OCI-LY7 (cell line): Measurements from ENCODE around the gene GNG7. TPM values are rescaled to one million over a fixed set of nuclear protein-coding genes. Genes with fewer than 3 reads are reported as not detected.

Source experiments
- BruUV-seq: library from RNA; stranded (reverse); fragments of 400-500 nt; replicated peaks from 2 replicates; lab custom pipeline; 2021; lab: Mats Ljungman, UMichigan
- CTCF ChIA-PET: fragments of 300-600 bp; sonication (Branson Sonifier 250); formaldehyde crosslinking; loops from one replicate; lab custom pipeline; 2022; ENCODE audit warnings: antibody characterized with exemption; ENCODE audit not compliant: unreplicated experiment; lab: Charles Lee
- POLR2A ChIA-PET: fragments of 300-600 bp; sonication (Branson Sonifier 250); formaldehyde crosslinking; loops from one replicate; lab custom pipeline; 2022; ENCODE audit warnings: antibody characterized with exemption; lab: Charles Lee
- DNase-seq: peaks from one replicate; pipeline ENCODE4 v3.0.0-alpha.2; 2015; ENCODE audit warnings: low spot score
- H2AFZ ChIP-seq: fragments of 200-600 bp; sonication (generic), shearing (Covaris generic); 2 replicates; pipeline ENCODE4 v1.6.1; 2014; ENCODE audit warnings: mild to moderate bottlenecking, antibody characterized with exemption, low read length, moderate library complexity
- H3K27ac ChIP-seq: fragments of 200-600 bp; sonication (generic); 2 replicates; pipeline ENCODE4 v1.5.1; 2014; ENCODE audit warnings: mixed run types, low read depth, mild to moderate bottlenecking, moderate library complexity, low read length, inconsistent platforms; ENCODE audit not compliant: poor library complexity, severe bottlenecking
- H3K36me3 ChIP-seq: fragments of 200-600 bp; sonication (generic); 2 replicates; pipeline ENCODE4 v1.6.1; 2014; ENCODE audit warnings: mild to moderate bottlenecking, antibody characterized with exemption, low read length, moderate library complexity, mixed read lengths; ENCODE audit not compliant: insufficient read depth
- H3K4me1 ChIP-seq: fragments of 200-600 bp; sonication (generic); 2 replicates; pipeline ENCODE4 v1.5.1; 2014; ENCODE audit warnings: mild to moderate bottlenecking, low read length; ENCODE audit not compliant: insufficient read depth, poor library complexity, severe bottlenecking
- H3K4me2 ChIP-seq: fragments of 200-600 bp; sonication (generic); 2 replicates; pipeline ENCODE4 v1.6.1; 2014; ENCODE audit warnings: mild to moderate bottlenecking, low read length
- H3K4me3 ChIP-seq: fragments of 200-600 bp; sonication (generic); 2 replicates; pipeline ENCODE4 v1.5.1; 2014; ENCODE audit warnings: mild to moderate bottlenecking, low read depth, low read length; ENCODE audit not compliant: poor library complexity, severe bottlenecking
- H3K79me2 ChIP-seq: fragments of 200-600 bp; sonication (generic); 2 replicates; pipeline ENCODE4 v1.6.1; 2016; ENCODE audit warnings: low read depth, mild to moderate bottlenecking, low read length, moderate library complexity, mixed read lengths; ENCODE audit not compliant: insufficient read depth
- H3K9me2 ChIP-seq: fragments of 200-600 bp; sonication (generic); 2 replicates; pipeline ENCODE4 v1.6.1; 2016; ENCODE audit warnings: mild to moderate bottlenecking, low read length, mixed read lengths; ENCODE audit not compliant: insufficient read depth
- H3K9me3 ChIP-seq: fragments of 200-600 bp; sonication (generic); 2 replicates; pipeline ENCODE4 v1.6.1; 2014; ENCODE audit warnings: mild to moderate bottlenecking, mixed run types, low read length, mixed read lengths
- H4K20me1 ChIP-seq: fragments of 200-600 bp; sonication (generic); 2 replicates; pipeline ENCODE4 v1.6.1; 2014; ENCODE audit warnings: mild to moderate bottlenecking, antibody characterized with exemption, low read length, moderate library complexity, mixed read lengths; ENCODE audit not compliant: insufficient read depth
- EZH2phosphoT487 ChIP-seq: fragments of 200-600 bp; sonication (generic); IDR thresholded peaks from 2 replicates; pipeline ENCODE4 v1.6.1; 2018; ENCODE audit warnings: low read depth, borderline replicate concordance, mild to moderate bottlenecking, mixed run types, antibody characterized with exemption, low read length, moderate library complexity, mixed read lengths
- intact Hi-C: fragments of 100-400 bp; cut with micrococcal nuclease; formaldehyde crosslinking; loops from one replicate; pipeline ENCODE4 v1.10.0; 2022; ENCODE audit not compliant: unreplicated experiment
- total RNA-seq, 2 experiments: library from RNA; depleted of rRNA in 1 of 2; stranded (reverse); fragments of >200 nt in 1 of 2; shearing (Covaris generic) in 1 of 2; gene quantifications; 2 replicates each; pipeline ENCODE4 v1.2.3, GENCODE V29; 2014 to 2022
- TF ChIP-seq, protein P1 (sequence below): fragments of 200-600 bp; sonication (generic); conservative IDR thresholded peaks from 2 replicates; pipeline ENCODE4 v1.5.1; 2014; ENCODE audit warnings: mild to moderate bottlenecking, antibody characterized with exemption, low read length, moderate library complexity, mixed read lengths

Gene GNG7
- total RNA-seq, 2 experiments from 2014 or later, result 13.9 to 15.3 TPM

GRCh38 chr19:2587001-2587719 is 115.3 kb downstream of the GNG7 start:
- no peak overlapping the region for H3K4me3 ChIP-seq
- peaks cover 12% of the 10 kb centered on the region for H3K9me3 ChIP-seq
- DNase-seq, result no peak
- H3K4me2 ChIP-seq, result no peak overlapping the region
- H3K27ac ChIP-seq, result no peak overlapping the region
- TF ChIP-seq EZH2phosphoT487, result no peak
- TF ChIP-seq, protein P1, sequence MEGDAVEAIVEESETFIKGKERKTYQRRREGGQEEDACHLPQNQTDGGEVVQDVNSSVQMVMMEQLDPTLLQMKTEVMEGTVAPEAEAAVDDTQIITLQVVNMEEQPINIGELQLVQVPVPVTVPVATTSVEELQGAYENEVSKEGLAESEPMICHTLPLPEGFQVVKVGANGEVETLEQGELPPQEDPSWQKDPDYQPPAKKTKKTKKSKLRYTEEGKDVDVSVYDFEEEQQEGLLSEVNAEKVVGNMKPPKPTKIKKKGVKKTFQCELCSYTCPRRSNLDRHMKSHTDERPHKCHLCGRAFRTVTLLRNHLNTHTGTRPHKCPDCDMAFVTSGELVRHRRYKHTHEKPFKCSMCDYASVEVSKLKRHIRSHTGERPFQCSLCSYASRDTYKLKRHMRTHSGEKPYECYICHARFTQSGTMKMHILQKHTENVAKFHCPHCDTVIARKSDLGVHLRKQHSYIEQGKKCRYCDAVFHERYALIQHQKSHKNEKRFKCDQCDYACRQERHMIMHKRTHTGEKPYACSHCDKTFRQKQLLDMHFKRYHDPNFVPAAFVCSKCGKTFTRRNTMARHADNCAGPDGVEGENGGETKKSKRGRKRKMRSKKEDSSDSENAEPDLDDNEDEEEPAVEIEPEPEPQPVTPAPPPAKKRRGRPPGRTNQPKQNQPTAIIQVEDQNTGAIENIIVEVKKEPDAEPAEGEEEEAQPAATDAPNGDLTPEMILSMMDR, result no peak
- POLR2A ChIA-PET, result interaction anchor here (0.6 to 0.7 kb wide), 2 partner anchors 34 to 207 kb away, joined by 6 to 7 read pairs; no protein-coding TSS in a partner anchor
- no peak overlapping the region for H2AFZ ChIP-seq
- H4K20me1 ChIP-seq, result no peaks in the 10 kb centered on the region
- BruUV-seq, result no TSS peak
- H3K4me1 ChIP-seq, result no peaks in the 10 kb centered on the region
- H3K9me2 ChIP-seq, result no peaks in the 10 kb centered on the region
- no peaks in the 10 kb centered on the region for H3K79me2 ChIP-seq
- no peaks in the 10 kb centered on the region for H3K36me3 ChIP-seq
- intact Hi-C loops, result no loop called here
- CTCF ChIA-PET, result no interaction called here

GRCh38 chr19:2586196-2586595 is 116.3 kb downstream of the GNG7 start:
- CTCF ChIA-PET, result no interaction called here
- H3K4me3 ChIP-seq, result no peak overlapping the region
- H2AFZ ChIP-seq, result no peak overlapping the region
- H3K9me3 ChIP-seq, result peaks cover 18% of the 10 kb centered on the region
- TF ChIP-seq EZH2phosphoT487, result no peak
- TF ChIP-seq, protein P1, result no peak
- no peaks in the 10 kb centered on the region for H4K20me1 ChIP-seq
- no peaks in the 10 kb centered on the region for H3K9me2 ChIP-seq
- H3K79me2 ChIP-seq, result no peaks in the 10 kb centered on the region
- POLR2A ChIA-PET, result interaction anchor here (0.6 to 0.7 kb wide), 2 partner anchors 12 to 206 kb away, joined by 3 to 7 read pairs; no protein-coding TSS in a partner anchor
- no peaks in the 10 kb centered on the region for H3K4me1 ChIP-seq
- no peak overlapping the region for H3K27ac ChIP-seq
- H3K36me3 ChIP-seq, result no peaks in the 10 kb centered on the region
- DNase-seq, result no peak
- no TSS peak for BruUV-seq
- no peak overlapping the region for H3K4me2 ChIP-seq
- intact Hi-C loops, result no loop called here

GRCh38 chr19:2584002-2584401 is 118.5 kb downstream of the GNG7 start:
- TF ChIP-seq EZH2phosphoT487, result no peak
- TF ChIP-seq, protein P1, result no peak
- no peak overlapping the region for H3K4me3 ChIP-seq
- H2AFZ ChIP-seq, result no peak overlapping the region
- no peak overlapping the region for H3K27ac ChIP-seq
- no peaks in the 10 kb centered on the region for H3K79me2 ChIP-seq
- peaks cover 18% of the 10 kb centered on the region for H3K9me3 ChIP-seq
- no TSS peak for BruUV-seq
- POLR2A ChIA-PET, result interaction anchor here (0.6 to 0.7 kb wide), 7 partner anchors 10 to 345 kb away, joined by 3 to 8 read pairs (median 3); no protein-coding TSS in a partner anchor
- no peaks in the 10 kb centered on the region for H3K9me2 ChIP-seq
- H4K20me1 ChIP-seq, result no peaks in the 10 kb centered on the region
- no peak overlapping the region for H3K4me2 ChIP-seq
- intact Hi-C loops, result no loop called here
- DNase-seq, result no peak
- no peaks in the 10 kb centered on the region for H3K36me3 ChIP-seq
- H3K4me1 ChIP-seq, result no peaks in the 10 kb centered on the region
- CTCF ChIA-PET, result no interaction called here
